IPS-NIHi11 (cell line): ENCODE data around the gene THRB.

Experiments used
- DNase-seq: peaks from one replicate; pipeline ENCODE4 v3.0.0; 2012; ENCODE audit warnings: mixed read lengths, low spot score

Gene THRB

GRCh38 chr3:24142127-24142526 is 352.5 kb downstream of the THRB start:
- no peak for DNase-seq

- DNase-seq, result no peak
Observed at GRCh38 chr3:24141548-24141947, 353.1 kb downstream of the THRB start.

- DNase-seq, result no peak
Observed at GRCh38 chr3:24139463-24140412, 354.9 kb downstream of the THRB start.

GRCh38 chr3:24138876-24139256 is 355.8 kb downstream of the THRB start:
- DNase-seq, result no peak

- DNase-seq, result no peak
Observed at GRCh38 chr3:24137958-24138875, 356.4 kb downstream of the THRB start.

GRCh38 chr3:24137334-24137733 is 357.3 kb downstream of the THRB start:
- no peak for DNase-seq

- DNase-seq, result no peak
Observed at GRCh38 chr3:24136624-24137310, 357.9 kb downstream of the THRB start.

- no peak for DNase-seq
Observed at GRCh38 chr3:24135280-24135679, 359.4 kb downstream of the THRB start.

GRCh38 chr3:24133942-24134341 is 360.7 kb downstream of the THRB start:
- DNase-seq, result no peak

- no peak for DNase-seq
Observed at GRCh38 chr3:24133436-24133835, 361.2 kb downstream of the THRB start.

- no peak for DNase-seq
Observed at GRCh38 chr3:24129549-24129948, 365.1 kb downstream of the THRB start.

GRCh38 chr3:24128199-24129005 is 366.2 kb downstream of the THRB start:
- no peak for DNase-seq

- no peak for DNase-seq
Observed at GRCh38 chr3:24123596-24123995, 371.1 kb downstream of the THRB start.

- no peak for DNase-seq
Observed at GRCh38 chr3:24120434-24120833, 374.2 kb downstream of the THRB start.

- no peak for DNase-seq
Observed at GRCh38 chr3:24119321-24119751, 375.3 kb downstream of the THRB start.

- no peak for DNase-seq
Observed at GRCh38 chr3:24117508-24117907, 377.1 kb downstream of the THRB start.

- DNase-seq, result no peak
Observed at GRCh38 chr3:24111711-24112110, 382.9 kb downstream of the THRB start.

GRCh38 chr3:24110051-24110450 is 384.6 kb downstream of the THRB start:
- no peak for DNase-seq

- no peak for DNase-seq
Observed at GRCh38 chr3:24101676-24102168, 392.9 kb downstream of the THRB start.

- DNase-seq, result no peak
Observed at GRCh38 chr3:24100696-24101402, 393.8 kb downstream of the THRB start.
